WTC11 (cell line): ENCODE measurements around the gene MAEA. TPM values are rescaled to one million over a fixed set of nuclear protein-coding genes. Genes with fewer than 3 reads are reported as not detected.

Source experiments
- ATAC-seq: fragments of 200-7000 bp; cut with Tn5 transposase; 2 replicates; pipeline ENCODE4 v1.10.0; 2021; ENCODE audit warnings: mild to moderate bottlenecking, moderate library complexity
- CTCF ChIA-PET: fragments of 300-600 bp; sonication (Branson Sonifier 250); formaldehyde crosslinking; loops from one replicate; lab custom pipeline; 2021; ENCODE audit warnings: antibody characterized with exemption; lab: Charles Lee
- POLR2A ChIA-PET: fragments of 350-600 bp; sonication (Branson Sonifier 250); formaldehyde crosslinking; loops from one replicate; lab custom pipeline; 2021; ENCODE audit warnings: antibody characterized with exemption; lab: Charles Lee
- DNase-seq: peaks from one replicate; pipeline ENCODE4 v3.0.0; 2021; ENCODE audit warnings: low spot score
- H3K27ac Mint-ChIP-seq: 2 replicates; pipeline ENCODE4 v1.8.0; 2021; ENCODE audit warnings: mixed read lengths
- H3K27me3 Mint-ChIP-seq: 2 replicates; pipeline ENCODE4 v1.8.0; 2021; ENCODE audit warnings: low read depth, mild to moderate bottlenecking, moderate library complexity, mixed read lengths
- H3K36me3 Mint-ChIP-seq: 2 replicates; pipeline ENCODE4 v1.8.0; 2021; ENCODE audit warnings: mixed read lengths
- H3K4me1 Mint-ChIP-seq: 2 replicates; pipeline ENCODE4 v1.8.0; 2022; ENCODE audit warnings: mixed read lengths
- H3K4me3 Mint-ChIP-seq: 2 replicates; pipeline ENCODE4 v1.8.0; 2021; ENCODE audit warnings: mild to moderate bottlenecking, moderate library complexity, mixed read lengths
- H3K9me3 Mint-ChIP-seq: 2 replicates; pipeline ENCODE4 v1.8.0; 2021; ENCODE audit warnings: mixed read lengths
- CBFB ChIP-seq: sonication (generic); formaldehyde crosslinking; IDR thresholded peaks from 2 replicates; pipeline ENCODE4 v1.8.1; 2022; ENCODE audit warnings: mild to moderate bottlenecking, low read depth, missing genetic modification reagents
- FOXJ3 ChIP-seq: sonication (generic); formaldehyde crosslinking; IDR thresholded peaks from 2 replicates; pipeline ENCODE4 v1.9.0; 2021; ENCODE audit warnings: missing genetic modification reagents, mild to moderate bottlenecking, borderline replicate concordance
- GTF2I ChIP-seq: fragments of 250-450 bp; sonication (Bioruptor Pico); conservative IDR thresholded peaks from 2 replicates; pipeline ENCODE4 v1.4.0; 2021; ENCODE audit warnings: mild to moderate bottlenecking
- NR3C1 ChIP-seq: sonication (generic); formaldehyde crosslinking; conservative IDR thresholded peaks from 2 replicates; pipeline ENCODE4 v1.8.1; 2023; ENCODE audit warnings: low read depth, mild to moderate bottlenecking, missing genetic modification reagents
- OVOL2 ChIP-seq: fragments of 250-450 bp; sonication (Bioruptor Pico); IDR thresholded peaks from 2 replicates; pipeline ENCODE4 v1.9.0; 2021; ENCODE audit warnings: mild to moderate bottlenecking, borderline replicate concordance
- SMAD4 ChIP-seq: sonication (generic); formaldehyde crosslinking; IDR thresholded peaks from 2 replicates; pipeline ENCODE4 v1.8.0; 2022; ENCODE audit warnings: mild to moderate bottlenecking, missing genetic modification reagents
- SP1 ChIP-seq: sonication (generic); formaldehyde crosslinking; conservative IDR thresholded peaks from 2 replicates; pipeline ENCODE4 v1.8.1; 2022; ENCODE audit warnings: missing genetic modification reagents
- TP53 ChIP-seq: sonication (generic); formaldehyde crosslinking; IDR thresholded peaks from 2 replicates; pipeline ENCODE4 v1.8.1; 2023; ENCODE audit warnings: mild to moderate bottlenecking, missing genetic modification reagents
- ZNF232 ChIP-seq: sonication (generic); formaldehyde crosslinking; IDR thresholded peaks from 2 replicates; pipeline ENCODE4 v1.8.0; 2022; ENCODE audit warnings: mild to moderate bottlenecking, missing genetic modification reagents
- ZNF317 ChIP-seq: sonication (generic); formaldehyde crosslinking; IDR thresholded peaks from 2 replicates; pipeline ENCODE4 v1.8.1; 2023; ENCODE audit warnings: low read depth, mild to moderate bottlenecking, moderate library complexity, missing genetic modification reagents, borderline replicate concordance
- ZNF423 ChIP-seq: fragments of 250-450 bp; sonication (Bioruptor Pico); IDR thresholded peaks from 2 replicates; pipeline ENCODE4 v2.1.2; 2022; ENCODE audit warnings: mild to moderate bottlenecking, moderate library complexity
- total RNA-seq: library from RNA; stranded (reverse); gene quantifications from 3 replicates; pipeline ENCODE4 v1.2.3, GENCODE V29; 2021
- TF ChIP-seq, protein P1 (sequence below): fragments of 250-450 bp; sonication (Bioruptor Pico); IDR thresholded peaks from 2 replicates; pipeline ENCODE4 v1.9.0; 2021; ENCODE audit warnings: mild to moderate bottlenecking, borderline replicate concordance
- TF ChIP-seq, protein P2 (sequence below): sonication (generic); formaldehyde crosslinking; IDR thresholded peaks from 2 replicates; pipeline ENCODE4 v1.8.1; 2022; ENCODE audit warnings: low read depth, missing genetic modification reagents, borderline replicate concordance
- TF ChIP-seq, protein P3 (sequence below): sonication (generic); formaldehyde crosslinking; IDR thresholded peaks from 2 replicates; pipeline ENCODE4 v1.8.1; 2022; ENCODE audit warnings: mild to moderate bottlenecking, moderate library complexity, missing genetic modification reagents
- TF ChIP-seq, protein P4 (sequence below): fragments of 200-600 bp; IDR thresholded peaks from 2 replicates; pipeline ENCODE4 v1.8.0; 2022; ENCODE audit warnings: antibody characterized with exemption
- TF ChIP-seq, protein P5 (sequence below): sonication (generic); formaldehyde crosslinking; IDR thresholded peaks from 2 replicates; pipeline ENCODE4 v1.8.1; 2023; ENCODE audit warnings: mild to moderate bottlenecking, missing genetic modification reagents, moderate library complexity
- TF ChIP-seq, protein P6 (sequence below): sonication (generic); formaldehyde crosslinking; IDR thresholded peaks from 2 replicates; pipeline ENCODE4 v1.8.1; 2023; ENCODE audit warnings: mild to moderate bottlenecking, missing genetic modification reagents

Gene MAEA
- total RNA-seq, 1 experiment from 2014 or later: 86.9 TPM

DNA sequence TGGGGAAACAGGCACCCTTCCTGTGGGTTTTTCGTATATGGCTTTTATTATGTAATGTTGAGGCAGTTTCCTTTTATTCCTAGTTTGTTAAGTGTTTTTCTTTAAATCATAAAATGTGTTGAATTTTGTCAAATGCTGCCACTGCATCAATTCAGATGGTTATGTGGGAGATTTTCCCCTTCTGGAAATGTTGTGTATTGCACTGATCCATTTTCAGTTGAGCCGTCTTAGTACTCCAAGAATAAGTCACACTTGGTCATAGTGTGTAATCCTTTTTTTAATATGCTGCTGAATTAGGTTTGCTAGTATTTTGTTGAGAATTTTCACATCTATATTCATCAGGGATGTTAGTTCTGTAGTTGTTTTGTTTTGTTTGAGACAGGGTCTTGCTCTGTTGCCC, 31.2 kb upstream of the MAEA start (continued):
- TF ChIP-seq, protein P1, sequence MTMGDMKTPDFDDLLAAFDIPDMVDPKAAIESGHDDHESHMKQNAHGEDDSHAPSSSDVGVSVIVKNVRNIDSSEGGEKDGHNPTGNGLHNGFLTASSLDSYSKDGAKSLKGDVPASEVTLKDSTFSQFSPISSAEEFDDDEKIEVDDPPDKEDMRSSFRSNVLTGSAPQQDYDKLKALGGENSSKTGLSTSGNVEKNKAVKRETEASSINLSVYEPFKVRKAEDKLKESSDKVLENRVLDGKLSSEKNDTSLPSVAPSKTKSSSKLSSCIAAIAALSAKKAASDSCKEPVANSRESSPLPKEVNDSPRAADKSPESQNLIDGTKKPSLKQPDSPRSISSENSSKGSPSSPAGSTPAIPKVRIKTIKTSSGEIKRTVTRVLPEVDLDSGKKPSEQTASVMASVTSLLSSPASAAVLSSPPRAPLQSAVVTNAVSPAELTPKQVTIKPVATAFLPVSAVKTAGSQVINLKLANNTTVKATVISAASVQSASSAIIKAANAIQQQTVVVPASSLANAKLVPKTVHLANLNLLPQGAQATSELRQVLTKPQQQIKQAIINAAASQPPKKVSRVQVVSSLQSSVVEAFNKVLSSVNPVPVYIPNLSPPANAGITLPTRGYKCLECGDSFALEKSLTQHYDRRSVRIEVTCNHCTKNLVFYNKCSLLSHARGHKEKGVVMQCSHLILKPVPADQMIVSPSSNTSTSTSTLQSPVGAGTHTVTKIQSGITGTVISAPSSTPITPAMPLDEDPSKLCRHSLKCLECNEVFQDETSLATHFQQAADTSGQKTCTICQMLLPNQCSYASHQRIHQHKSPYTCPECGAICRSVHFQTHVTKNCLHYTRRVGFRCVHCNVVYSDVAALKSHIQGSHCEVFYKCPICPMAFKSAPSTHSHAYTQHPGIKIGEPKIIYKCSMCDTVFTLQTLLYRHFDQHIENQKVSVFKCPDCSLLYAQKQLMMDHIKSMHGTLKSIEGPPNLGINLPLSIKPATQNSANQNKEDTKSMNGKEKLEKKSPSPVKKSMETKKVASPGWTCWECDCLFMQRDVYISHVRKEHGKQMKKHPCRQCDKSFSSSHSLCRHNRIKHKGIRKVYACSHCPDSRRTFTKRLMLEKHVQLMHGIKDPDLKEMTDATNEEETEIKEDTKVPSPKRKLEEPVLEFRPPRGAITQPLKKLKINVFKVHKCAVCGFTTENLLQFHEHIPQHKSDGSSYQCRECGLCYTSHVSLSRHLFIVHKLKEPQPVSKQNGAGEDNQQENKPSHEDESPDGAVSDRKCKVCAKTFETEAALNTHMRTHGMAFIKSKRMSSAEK (CRISPR knock-in tag): no peak
- TF ChIP-seq, protein P2, sequence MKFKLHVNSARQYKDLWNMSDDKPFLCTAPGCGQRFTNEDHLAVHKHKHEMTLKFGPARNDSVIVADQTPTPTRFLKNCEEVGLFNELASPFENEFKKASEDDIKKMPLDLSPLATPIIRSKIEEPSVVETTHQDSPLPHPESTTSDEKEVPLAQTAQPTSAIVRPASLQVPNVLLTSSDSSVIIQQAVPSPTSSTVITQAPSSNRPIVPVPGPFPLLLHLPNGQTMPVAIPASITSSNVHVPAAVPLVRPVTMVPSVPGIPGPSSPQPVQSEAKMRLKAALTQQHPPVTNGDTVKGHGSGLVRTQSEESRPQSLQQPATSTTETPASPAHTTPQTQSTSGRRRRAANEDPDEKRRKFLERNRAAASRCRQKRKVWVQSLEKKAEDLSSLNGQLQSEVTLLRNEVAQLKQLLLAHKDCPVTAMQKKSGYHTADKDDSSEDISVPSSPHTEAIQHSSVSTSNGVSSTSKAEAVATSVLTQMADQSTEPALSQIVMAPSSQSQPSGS (CRISPR knock-in tag): no peak
- TF ChIP-seq ZNF232 (CRISPR knock-in tag) (no peak), CBFB (CRISPR knock-in tag) (no peak), ZNF317 (CRISPR knock-in tag) (no peak)

DNA sequence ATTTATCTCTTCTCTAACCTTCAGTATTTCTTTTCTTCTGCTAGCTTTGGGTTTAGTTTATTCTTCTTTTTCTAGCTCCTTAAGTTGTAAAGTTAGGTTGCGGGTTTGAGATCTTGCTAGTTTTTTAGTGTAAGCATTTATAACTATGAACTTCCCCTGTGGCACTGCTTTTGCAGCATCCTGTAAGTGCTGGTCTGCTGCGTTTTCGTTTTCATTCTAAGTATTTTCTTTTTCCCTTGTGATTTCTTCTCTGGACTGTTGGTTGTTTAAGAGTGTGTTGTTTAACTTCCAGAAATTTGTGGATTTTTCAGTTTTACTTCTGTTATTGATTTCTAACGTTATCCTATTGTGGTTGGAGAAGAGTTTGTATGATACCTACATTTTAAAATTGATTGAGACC, 29.7 kb upstream of the MAEA start:
- Mint-ChIP-seq H3K27me3 (peaks cover 23% of the 10 kb centered on the region), H3K4me1 (no peaks in the 10 kb centered on the region)
- no peak for ATAC-seq
- TF ChIP-seq, protein P3, sequence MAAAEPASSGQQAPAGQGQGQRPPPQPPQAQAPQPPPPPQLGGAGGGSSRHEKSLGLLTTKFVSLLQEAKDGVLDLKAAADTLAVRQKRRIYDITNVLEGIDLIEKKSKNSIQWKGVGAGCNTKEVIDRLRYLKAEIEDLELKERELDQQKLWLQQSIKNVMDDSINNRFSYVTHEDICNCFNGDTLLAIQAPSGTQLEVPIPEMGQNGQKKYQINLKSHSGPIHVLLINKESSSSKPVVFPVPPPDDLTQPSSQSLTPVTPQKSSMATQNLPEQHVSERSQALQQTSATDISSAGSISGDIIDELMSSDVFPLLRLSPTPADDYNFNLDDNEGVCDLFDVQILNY (CRISPR knock-in tag): no peak
- no peak for TF ChIP-seq TP53 (CRISPR knock-in tag)
- TF ChIP-seq FOXJ3: no peak
- TF ChIP-seq ZNF317 (CRISPR knock-in tag): no peak
- no peak for TF ChIP-seq GTF2I (CRISPR knock-in tag)
- TF ChIP-seq, protein P4, sequence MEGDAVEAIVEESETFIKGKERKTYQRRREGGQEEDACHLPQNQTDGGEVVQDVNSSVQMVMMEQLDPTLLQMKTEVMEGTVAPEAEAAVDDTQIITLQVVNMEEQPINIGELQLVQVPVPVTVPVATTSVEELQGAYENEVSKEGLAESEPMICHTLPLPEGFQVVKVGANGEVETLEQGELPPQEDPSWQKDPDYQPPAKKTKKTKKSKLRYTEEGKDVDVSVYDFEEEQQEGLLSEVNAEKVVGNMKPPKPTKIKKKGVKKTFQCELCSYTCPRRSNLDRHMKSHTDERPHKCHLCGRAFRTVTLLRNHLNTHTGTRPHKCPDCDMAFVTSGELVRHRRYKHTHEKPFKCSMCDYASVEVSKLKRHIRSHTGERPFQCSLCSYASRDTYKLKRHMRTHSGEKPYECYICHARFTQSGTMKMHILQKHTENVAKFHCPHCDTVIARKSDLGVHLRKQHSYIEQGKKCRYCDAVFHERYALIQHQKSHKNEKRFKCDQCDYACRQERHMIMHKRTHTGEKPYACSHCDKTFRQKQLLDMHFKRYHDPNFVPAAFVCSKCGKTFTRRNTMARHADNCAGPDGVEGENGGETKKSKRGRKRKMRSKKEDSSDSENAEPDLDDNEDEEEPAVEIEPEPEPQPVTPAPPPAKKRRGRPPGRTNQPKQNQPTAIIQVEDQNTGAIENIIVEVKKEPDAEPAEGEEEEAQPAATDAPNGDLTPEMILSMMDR: no peak
- TF ChIP-seq SP1 (CRISPR knock-in tag): no peak
- TF ChIP-seq, all 79 proteins: peak for 0
- ChIA-PET CTCF (interaction anchor here (1.0 kb wide), 1 partner anchor 8 kb away, joined by 6 read pairs; no protein-coding TSS in a partner anchor), POLR2A (no interaction called here)
- Mint-ChIP-seq H3K9me3 (peaks cover 38% of the 10 kb centered on the region), H3K36me3 (peaks cover 13% of the 10 kb centered on the region), H3K4me3 (no peak overlapping the region), H3K27ac (no peak overlapping the region)
- no peak for DNase-seq

DNA sequence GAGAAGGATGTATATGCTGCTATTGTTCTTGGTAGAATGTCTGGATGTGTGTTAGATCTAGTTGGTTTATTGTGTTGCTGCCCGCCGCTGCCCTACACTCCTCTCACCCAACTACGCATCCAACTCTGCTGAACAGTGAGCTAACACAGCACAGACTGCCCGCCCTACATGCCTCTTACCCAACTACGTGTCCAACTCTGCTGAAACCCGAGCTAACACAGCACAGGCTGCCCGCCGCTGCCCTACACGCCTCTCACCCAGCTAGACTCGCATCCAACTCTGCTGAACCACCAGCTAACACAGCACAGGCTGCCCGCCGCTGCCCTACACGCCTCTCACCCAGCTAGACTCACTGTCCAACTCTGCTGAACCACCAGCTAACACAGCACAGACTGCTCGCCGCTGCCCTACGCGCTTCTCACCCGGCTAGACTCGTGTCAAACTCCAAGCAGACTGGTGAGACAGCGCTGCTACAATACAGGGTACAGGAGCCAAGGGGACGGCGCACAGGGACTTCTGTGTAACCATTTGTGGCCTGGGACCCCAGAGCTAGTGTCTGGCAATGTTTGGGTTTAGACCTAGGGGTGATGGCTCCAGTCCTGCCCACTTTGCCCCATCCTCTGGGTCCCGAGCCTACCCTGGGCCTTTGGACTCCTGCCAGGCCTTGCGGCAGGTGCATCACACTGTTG, 29.1 kb upstream of the MAEA start:
- H3K27me3 Mint-ChIP-seq: peaks cover 18% of the 10 kb centered on the region
- no peaks in the 10 kb centered on the region for H3K4me1 Mint-ChIP-seq
- no peak for DNase-seq
- peaks cover 12% of the 10 kb centered on the region for H3K36me3 Mint-ChIP-seq
- H3K9me3 Mint-ChIP-seq: peaks cover 34% of the 10 kb centered on the region
- no peak overlapping the region for H3K4me3 Mint-ChIP-seq
- CTCF ChIA-PET: interaction anchor here (0.8 kb wide), 1 partner anchor 26 kb away, joined by 3 read pairs; no protein-coding TSS in a partner anchor
- POLR2A ChIA-PET: no interaction called here
- H3K27ac Mint-ChIP-seq: no peak overlapping the region
- no peak for ATAC-seq
- TF ChIP-seq, protein P5, sequence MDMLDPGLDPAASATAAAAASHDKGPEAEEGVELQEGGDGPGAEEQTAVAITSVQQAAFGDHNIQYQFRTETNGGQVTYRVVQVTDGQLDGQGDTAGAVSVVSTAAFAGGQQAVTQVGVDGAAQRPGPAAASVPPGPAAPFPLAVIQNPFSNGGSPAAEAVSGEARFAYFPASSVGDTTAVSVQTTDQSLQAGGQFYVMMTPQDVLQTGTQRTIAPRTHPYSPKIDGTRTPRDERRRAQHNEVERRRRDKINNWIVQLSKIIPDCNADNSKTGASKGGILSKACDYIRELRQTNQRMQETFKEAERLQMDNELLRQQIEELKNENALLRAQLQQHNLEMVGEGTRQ: no peak
- TF ChIP-seq NR3C1: no peak
- TF ChIP-seq OVOL2 (CRISPR knock-in tag): no peak
- TF ChIP-seq, protein P6, sequence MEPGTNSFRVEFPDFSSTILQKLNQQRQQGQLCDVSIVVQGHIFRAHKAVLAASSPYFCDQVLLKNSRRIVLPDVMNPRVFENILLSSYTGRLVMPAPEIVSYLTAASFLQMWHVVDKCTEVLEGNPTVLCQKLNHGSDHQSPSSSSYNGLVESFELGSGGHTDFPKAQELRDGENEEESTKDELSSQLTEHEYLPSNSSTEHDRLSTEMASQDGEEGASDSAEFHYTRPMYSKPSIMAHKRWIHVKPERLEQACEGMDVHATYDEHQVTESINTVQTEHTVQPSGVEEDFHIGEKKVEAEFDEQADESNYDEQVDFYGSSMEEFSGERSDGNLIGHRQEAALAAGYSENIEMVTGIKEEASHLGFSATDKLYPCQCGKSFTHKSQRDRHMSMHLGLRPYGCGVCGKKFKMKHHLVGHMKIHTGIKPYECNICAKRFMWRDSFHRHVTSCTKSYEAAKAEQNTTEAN: no peak
- no peak for TF ChIP-seq SMAD4
- TF ChIP-seq ZNF423: no peak
- TF ChIP-seq, protein P1 (CRISPR knock-in tag): no peak
